ENCODE data around the gene KLHDC8A. TPM values are rescaled to one million over a fixed set of nuclear protein-coding genes. Genes with fewer than 3 reads are reported as not detected.

KLHDC8A gene
- total RNA-seq, 6 experiments from 2014 or later = 0.22 to 0.44 TPM; not detected in 4

- H3K36me3 ChIP-seq = no peaks in the 10 kb centered on the region
- no peaks in the 10 kb centered on the region for H3K9me3 ChIP-seq
- H3K27me3 ChIP-seq = no peaks in the 10 kb centered on the region
- H3K4me3 ChIP-seq = no peak overlapping the region
- no peak for TF ChIP-seq POLR2A (IDR thresholded peaks at IDR 0.05)
- intact Hi-C loops (cut with DNase I) = loop anchor here in 1 of 2 donors (10.0 kb wide), 1 partner anchor 131 kb away; no protein-coding TSS in a partner anchor
- DNase-seq = no peak
- no peak overlapping the region for H3K27ac ChIP-seq
- WGBS (ENCODE audit: insufficient coverage, low coverage, low lambda C conversion rate, missing lambda C conversion rate) = 49% methylated on average over 6 of the region's 6 CpGs
- ATAC-seq = no peak
- H3K4me1 ChIP-seq = no peaks in the 10 kb centered on the region
Measured at GRCh38 chr1:205353612-205354011, 3.1 kb downstream of the KLHDC8A start.

GRCh38 chr1:205353191-205353590, 3.5 kb downstream of the KLHDC8A start:
- Histone ChIP-seq H3K9me3 (no peaks in the 10 kb centered on the region), H3K27me3 (no peaks in the 10 kb centered on the region), H3K27ac (no peak overlapping the region), H3K4me3 (no peak overlapping the region), H3K36me3 (no peaks in the 10 kb centered on the region), H3K4me1 (no peaks in the 10 kb centered on the region)
- DNase-seq (no peak), ATAC-seq (no peak)
- 87% methylated on average over 4 of the region's 4 CpGs for WGBS (ENCODE audit: insufficient coverage, low coverage, low lambda C conversion rate, missing lambda C conversion rate)
- intact Hi-C loops (cut with DNase I) = loop anchor here in 1 of 2 donors (10.0 kb wide), 1 partner anchor 132 kb away; no protein-coding TSS in a partner anchor
- TF ChIP-seq CTCF (IDR thresholded peaks at IDR 0.05) (no peak), POLR2A (IDR thresholded peaks at IDR 0.05) (no peak)

- H3K36me3 ChIP-seq = no peaks in the 10 kb centered on the region
- WGBS (ENCODE audit: insufficient coverage, low coverage, low lambda C conversion rate, missing lambda C conversion rate) = 85% methylated on average over 8 of the region's 11 CpGs
- ATAC-seq (no peak), DNase-seq (no peak)
- intact Hi-C loops (cut with DNase I) = loop anchor here in 1 of 2 donors (10.0 kb wide), 1 partner anchor 133 kb away; no protein-coding TSS in a partner anchor
- H3K27ac ChIP-seq = no peak overlapping the region
- H3K4me1 ChIP-seq = no peaks in the 10 kb centered on the region
- no peaks in the 10 kb centered on the region for H3K9me3 ChIP-seq
- TF ChIP-seq POLR2A (IDR thresholded peaks at IDR 0.05) (no peak), CTCF (IDR thresholded peaks at IDR 0.05) (no peak)
- no peak overlapping the region for H3K4me3 ChIP-seq
- H3K27me3 ChIP-seq = no peaks in the 10 kb centered on the region
Measured at GRCh38 chr1:205351984-205352713, 4.6 kb downstream of the KLHDC8A start.

GRCh38 chr1:205350691-205351141, 6.0 kb downstream of the KLHDC8A start:
- no peak for DNase-seq
- intact Hi-C loops (cut with DNase I) = loop anchor here in 1 of 2 donors (10.0 kb wide), 1 partner anchor 134 kb away; no protein-coding TSS in a partner anchor
- Histone ChIP-seq H3K4me3 (no peak overlapping the region), H3K27me3 (no peaks in the 10 kb centered on the region), H3K36me3 (no peaks in the 10 kb centered on the region), H3K9me3 (no peaks in the 10 kb centered on the region), H3K4me1 (no peaks in the 10 kb centered on the region), H3K27ac (no peak overlapping the region)
- WGBS (ENCODE audit: insufficient coverage, low coverage, low lambda C conversion rate, missing lambda C conversion rate) = 80% methylated on average over 1 of the region's 8 CpGs
- TF ChIP-seq CTCF (IDR thresholded peaks at IDR 0.05) = no peak
- no peak for TF ChIP-seq POLR2A (IDR thresholded peaks at IDR 0.05)
- ATAC-seq = no peak

- Histone ChIP-seq H3K27me3 (no peaks in the 10 kb centered on the region), H3K36me3 (no peaks in the 10 kb centered on the region), H3K9me3 (no peaks in the 10 kb centered on the region), H3K4me3 (no peak overlapping the region), H3K27ac (no peak overlapping the region), H3K4me1 (no peaks in the 10 kb centered on the region)
- DNase-seq = no peak
- ATAC-seq = no peak
- intact Hi-C loops (cut with DNase I) = loop anchor here in 1 of 2 donors (10.0 kb wide), 1 partner anchor 135 kb away; no protein-coding TSS in a partner anchor
- 52% methylated on average over 3 of the region's 4 CpGs for WGBS (ENCODE audit: insufficient coverage, low coverage, low lambda C conversion rate, missing lambda C conversion rate)
- no peak for TF ChIP-seq POLR2A (IDR thresholded peaks at IDR 0.05)
- no peak for TF ChIP-seq CTCF (IDR thresholded peaks at IDR 0.05)
Measured at GRCh38 chr1:205350124-205350523, 6.6 kb downstream of the KLHDC8A start.
